Measurements from ENCODE around the gene MED17. TPM values are rescaled to one million over a fixed set of nuclear protein-coding genes. Genes with fewer than 3 reads are reported as not detected.
"Not testable (repeated sequence)": the region's sequence is repeated elsewhere in the genome, so short reads cannot be mapped to it uniquely, and the experiment has no call there.

Gene MED17
- total RNA-seq, 1 donor from 2014 or later = 53.3 TPM

- no peak overlapping the region for H3K27ac Mint-ChIP-seq
- TF ChIP-seq CTCF (conservative IDR thresholded peaks at IDR 0.05) = no peak
- H3K9me3 Mint-ChIP-seq = no peaks in the 10 kb centered on the region
- H3K4me1 Mint-ChIP-seq (ENCODE audit: unreplicated experiment) = no peaks in the 10 kb centered on the region
- no peak overlapping the region for H3K4me3 Mint-ChIP-seq
- H3K36me3 Mint-ChIP-seq = peaks cover 17% of the 10 kb centered on the region
- H3K27me3 Mint-ChIP-seq = no peaks in the 10 kb centered on the region
- DNase-seq (ENCODE audit: extremely low spot score, unreplicated experiment) = no peak
These were observed 25.9 kb upstream of the MED17 start for GRCh38 chr11:93757924-93758865.

GRCh38 chr11:93759123-93759522, 25.0 kb upstream of the MED17 start:
- H3K36me3 Mint-ChIP-seq = peaks cover 14% of the 10 kb centered on the region
- not testable (repeated sequence) for H3K9me3 Mint-ChIP-seq; H3K4me1 Mint-ChIP-seq (ENCODE audit: unreplicated experiment); H3K27ac Mint-ChIP-seq; H3K4me3 Mint-ChIP-seq; H3K27me3 Mint-ChIP-seq; DNase-seq (ENCODE audit: extremely low spot score, unreplicated experiment)

GRCh38 chr11:93761910-93762309, 22.2 kb upstream of the MED17 start:
- H3K36me3 Mint-ChIP-seq = peaks cover 14% of the 10 kb centered on the region
- no peak overlapping the region for H3K4me3 Mint-ChIP-seq
- H3K27ac Mint-ChIP-seq = no peak overlapping the region
- H3K9me3 Mint-ChIP-seq = no peaks in the 10 kb centered on the region
- TF ChIP-seq CTCF (conservative IDR thresholded peaks at IDR 0.05) = no peak
- no peaks in the 10 kb centered on the region for H3K27me3 Mint-ChIP-seq
- no peaks in the 10 kb centered on the region for H3K4me1 Mint-ChIP-seq (ENCODE audit: unreplicated experiment)
- DNase-seq (ENCODE audit: extremely low spot score, unreplicated experiment) = no peak

- Mint-ChIP-seq H3K27me3 (no peaks in the 10 kb centered on the region), H3K9me3 (no peaks in the 10 kb centered on the region), H3K4me1 (ENCODE audit: unreplicated experiment) (no peaks in the 10 kb centered on the region), H3K4me3 (no peak overlapping the region), H3K36me3 (peaks cover 6% of the 10 kb centered on the region), H3K27ac (no peak overlapping the region)
- no peak for TF ChIP-seq CTCF (conservative IDR thresholded peaks at IDR 0.05)
- DNase-seq (ENCODE audit: extremely low spot score, unreplicated experiment) = no peak
These were observed 18.5 kb upstream of the MED17 start for GRCh38 chr11:93765551-93765950.

GRCh38 chr11:93766504-93766903, 17.6 kb upstream of the MED17 start:
- no peaks in the 10 kb centered on the region for H3K27me3 Mint-ChIP-seq
- no peak for DNase-seq (ENCODE audit: extremely low spot score, unreplicated experiment)
- TF ChIP-seq CTCF (conservative IDR thresholded peaks at IDR 0.05) = no peak
- H3K36me3 Mint-ChIP-seq = no peaks in the 10 kb centered on the region
- H3K4me3 Mint-ChIP-seq = no peak overlapping the region
- no peaks in the 10 kb centered on the region for H3K9me3 Mint-ChIP-seq
- H3K4me1 Mint-ChIP-seq (ENCODE audit: unreplicated experiment) = no peaks in the 10 kb centered on the region
- no peak overlapping the region for H3K27ac Mint-ChIP-seq

GRCh38 chr11:93767018-93767417, 17.1 kb upstream of the MED17 start:
- Mint-ChIP-seq H3K27me3 (no peaks in the 10 kb centered on the region), H3K36me3 (no peaks in the 10 kb centered on the region), H3K4me1 (ENCODE audit: unreplicated experiment) (no peaks in the 10 kb centered on the region), H3K9me3 (no peaks in the 10 kb centered on the region), H3K27ac (no peak overlapping the region), H3K4me3 (no peak overlapping the region)
- DNase-seq (ENCODE audit: extremely low spot score, unreplicated experiment) = no peak
- TF ChIP-seq CTCF (conservative IDR thresholded peaks at IDR 0.05) = no peak

All from type B pancreatic cell (in vitro differentiated cells).